ENCODE measurements around the gene KIF12.

- TF ChIP-seq CTCF (IDR thresholded peaks at IDR 0.05) = no peak
- no peak for TF ChIP-seq POLR2AphosphoS5 (IDR thresholded peaks at IDR 0.05; ENCODE audit: insufficient read depth in 1 of 2, low read depth in 1 of 2)
- TF ChIP-seq POLR2A (IDR thresholded peaks at IDR 0.05) = no peak
These were observed 22.6 kb downstream of the KIF12 start for GRCh38 chr9:114076237-114077161.
